Ishikawa (cell line): ENCODE data around the gene EPS8L3.

Experiments used
- CREB1 ChIP-seq: IDR thresholded peaks from 2 replicates; pipeline ENCODE4 v1.6.1; 2012; ENCODE audit warnings: low read depth
- EGR1 ChIP-seq: IDR thresholded peaks from 2 replicates; pipeline ENCODE4 v1.6.1; 2012
- EP300 ChIP-seq: IDR thresholded peaks from 2 replicates; pipeline ENCODE4 v1.6.1; 2012; ENCODE audit warnings: borderline replicate concordance
- FOXM1 ChIP-seq: IDR thresholded peaks from 2 replicates; pipeline ENCODE4 v1.6.1; 2012; ENCODE audit warnings: low read depth, borderline replicate concordance
- NFIC ChIP-seq: IDR thresholded peaks from 2 replicates; pipeline ENCODE4 v1.6.1; 2012
- RAD21 ChIP-seq: IDR thresholded peaks from 2 replicates; pipeline ENCODE4 v1.6.1; 2012; ENCODE audit warnings: low read depth
- TAF1 ChIP-seq: IDR thresholded peaks from 2 replicates; pipeline ENCODE4 v1.6.1; 2012; ENCODE audit warnings: low read depth, mild to moderate bottlenecking
- TCF12 ChIP-seq: IDR thresholded peaks from 2 replicates; pipeline ENCODE4 v1.6.1; 2012; ENCODE audit warnings: low read depth
- YY1 ChIP-seq: IDR thresholded peaks from 2 replicates; pipeline ENCODE4 v1.6.1; 2012; ENCODE audit warnings: low read depth
- ZBTB7A ChIP-seq: IDR thresholded peaks from 2 replicates; pipeline ENCODE4 v1.6.1; 2012; ENCODE audit warnings: low read depth
- TF ChIP-seq, protein P1 (sequence below): IDR thresholded peaks from 2 replicates; pipeline ENCODE4 v1.6.1; 2012
- TF ChIP-seq, protein P2 (sequence below): IDR thresholded peaks from 2 replicates; pipeline ENCODE4 v1.6.1; 2012
- TF ChIP-seq, protein P3 (sequence below): IDR thresholded peaks from 2 replicates; pipeline ENCODE4 v1.6.1; 2012; ENCODE audit warnings: low read depth, mild to moderate bottlenecking

DNA sequence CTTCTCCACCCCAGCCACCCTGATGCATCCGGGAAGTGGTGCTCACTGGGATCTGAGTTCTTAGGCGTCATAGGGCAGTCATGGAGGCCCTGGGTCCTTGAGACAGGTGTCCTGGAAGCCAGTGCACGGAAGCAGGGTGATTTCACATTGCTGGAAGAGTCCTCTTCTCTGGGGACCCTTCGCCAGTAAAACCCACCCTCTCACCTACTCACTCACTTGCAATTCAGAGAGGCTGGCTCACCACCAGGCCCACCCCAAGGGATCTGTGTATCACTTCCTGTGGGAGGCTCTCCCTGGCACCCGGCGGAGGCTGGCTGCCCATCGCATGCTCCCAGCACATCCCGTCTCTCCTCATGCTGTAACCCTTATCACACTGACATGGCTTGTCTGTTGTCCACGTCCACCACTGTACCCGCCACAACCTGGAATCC is 40.2 kb upstream of the EPS8L3 start:
- TF ChIP-seq, protein P1, sequence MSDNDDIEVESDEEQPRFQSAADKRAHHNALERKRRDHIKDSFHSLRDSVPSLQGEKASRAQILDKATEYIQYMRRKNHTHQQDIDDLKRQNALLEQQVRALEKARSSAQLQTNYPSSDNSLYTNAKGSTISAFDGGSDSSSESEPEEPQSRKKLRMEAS: no peak
- TF ChIP-seq YY1 (no peak), EP300 (no peak), TAF1 (no peak), RAD21 (no peak), NFIC (no peak), TCF12 (no peak), EGR1 (no peak), FOXM1 (no peak), ZBTB7A (no peak), CREB1 (no peak)
- TF ChIP-seq, protein P2, sequence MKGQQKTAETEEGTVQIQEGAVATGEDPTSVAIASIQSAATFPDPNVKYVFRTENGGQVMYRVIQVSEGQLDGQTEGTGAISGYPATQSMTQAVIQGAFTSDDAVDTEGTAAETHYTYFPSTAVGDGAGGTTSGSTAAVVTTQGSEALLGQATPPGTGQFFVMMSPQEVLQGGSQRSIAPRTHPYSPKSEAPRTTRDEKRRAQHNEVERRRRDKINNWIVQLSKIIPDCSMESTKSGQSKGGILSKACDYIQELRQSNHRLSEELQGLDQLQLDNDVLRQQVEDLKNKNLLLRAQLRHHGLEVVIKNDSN: no peak
- TF ChIP-seq, protein P3, sequence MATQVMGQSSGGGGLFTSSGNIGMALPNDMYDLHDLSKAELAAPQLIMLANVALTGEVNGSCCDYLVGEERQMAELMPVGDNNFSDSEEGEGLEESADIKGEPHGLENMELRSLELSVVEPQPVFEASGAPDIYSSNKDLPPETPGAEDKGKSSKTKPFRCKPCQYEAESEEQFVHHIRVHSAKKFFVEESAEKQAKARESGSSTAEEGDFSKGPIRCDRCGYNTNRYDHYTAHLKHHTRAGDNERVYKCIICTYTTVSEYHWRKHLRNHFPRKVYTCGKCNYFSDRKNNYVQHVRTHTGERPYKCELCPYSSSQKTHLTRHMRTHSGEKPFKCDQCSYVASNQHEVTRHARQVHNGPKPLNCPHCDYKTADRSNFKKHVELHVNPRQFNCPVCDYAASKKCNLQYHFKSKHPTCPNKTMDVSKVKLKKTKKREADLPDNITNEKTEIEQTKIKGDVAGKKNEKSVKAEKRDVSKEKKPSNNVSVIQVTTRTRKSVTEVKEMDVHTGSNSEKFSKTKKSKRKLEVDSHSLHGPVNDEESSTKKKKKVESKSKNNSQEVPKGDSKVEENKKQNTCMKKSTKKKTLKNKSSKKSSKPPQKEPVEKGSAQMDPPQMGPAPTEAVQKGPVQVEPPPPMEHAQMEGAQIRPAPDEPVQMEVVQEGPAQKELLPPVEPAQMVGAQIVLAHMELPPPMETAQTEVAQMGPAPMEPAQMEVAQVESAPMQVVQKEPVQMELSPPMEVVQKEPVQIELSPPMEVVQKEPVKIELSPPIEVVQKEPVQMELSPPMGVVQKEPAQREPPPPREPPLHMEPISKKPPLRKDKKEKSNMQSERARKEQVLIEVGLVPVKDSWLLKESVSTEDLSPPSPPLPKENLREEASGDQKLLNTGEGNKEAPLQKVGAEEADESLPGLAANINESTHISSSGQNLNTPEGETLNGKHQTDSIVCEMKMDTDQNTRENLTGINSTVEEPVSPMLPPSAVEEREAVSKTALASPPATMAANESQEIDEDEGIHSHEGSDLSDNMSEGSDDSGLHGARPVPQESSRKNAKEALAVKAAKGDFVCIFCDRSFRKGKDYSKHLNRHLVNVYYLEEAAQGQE: no peak
